Measurements from ENCODE around the gene NARF.
"Not testable (repeated sequence)": the region's sequence is repeated elsewhere in the genome, so short reads cannot be mapped to it uniquely, and the experiment has no call there.

DNA sequence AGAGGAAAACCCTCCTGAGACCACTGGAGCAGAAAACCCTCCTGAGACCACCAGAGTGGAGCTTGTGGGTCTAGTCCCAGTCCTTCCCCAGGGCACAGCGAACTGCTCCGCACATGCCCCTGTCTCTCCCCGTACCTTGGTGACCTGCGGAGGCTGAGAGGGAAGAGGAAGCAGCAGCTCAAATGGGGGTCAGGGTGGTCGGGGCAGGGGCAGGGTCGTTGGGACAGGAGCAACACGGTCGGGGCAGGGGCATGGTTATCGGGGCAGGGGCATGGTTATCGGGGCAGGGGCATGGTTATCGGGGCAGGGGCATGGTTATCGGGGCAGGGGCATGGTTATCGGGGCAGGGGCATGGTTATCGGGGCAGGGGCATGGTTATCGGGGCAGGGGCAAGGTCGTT is 46.5 kb upstream of the NARF start:
- TF ChIP-seq POLR2A (IDR thresholded peaks at IDR 0.05; ENCODE audit: control extremely low read depth in 1 of 2, low read depth in 2 of 2, low read length in 2 of 2); HDAC2 (IDR thresholded peaks at IDR 0.05; ENCODE audit: borderline replicate concordance in 1 of 2, low read depth in 2 of 2, low read length in 2 of 2); MAFK (IDR thresholded peaks at IDR 0.05; ENCODE audit: low read depth, low read length): not testable (repeated sequence)
- TF ChIP-seq, protein P1, sequence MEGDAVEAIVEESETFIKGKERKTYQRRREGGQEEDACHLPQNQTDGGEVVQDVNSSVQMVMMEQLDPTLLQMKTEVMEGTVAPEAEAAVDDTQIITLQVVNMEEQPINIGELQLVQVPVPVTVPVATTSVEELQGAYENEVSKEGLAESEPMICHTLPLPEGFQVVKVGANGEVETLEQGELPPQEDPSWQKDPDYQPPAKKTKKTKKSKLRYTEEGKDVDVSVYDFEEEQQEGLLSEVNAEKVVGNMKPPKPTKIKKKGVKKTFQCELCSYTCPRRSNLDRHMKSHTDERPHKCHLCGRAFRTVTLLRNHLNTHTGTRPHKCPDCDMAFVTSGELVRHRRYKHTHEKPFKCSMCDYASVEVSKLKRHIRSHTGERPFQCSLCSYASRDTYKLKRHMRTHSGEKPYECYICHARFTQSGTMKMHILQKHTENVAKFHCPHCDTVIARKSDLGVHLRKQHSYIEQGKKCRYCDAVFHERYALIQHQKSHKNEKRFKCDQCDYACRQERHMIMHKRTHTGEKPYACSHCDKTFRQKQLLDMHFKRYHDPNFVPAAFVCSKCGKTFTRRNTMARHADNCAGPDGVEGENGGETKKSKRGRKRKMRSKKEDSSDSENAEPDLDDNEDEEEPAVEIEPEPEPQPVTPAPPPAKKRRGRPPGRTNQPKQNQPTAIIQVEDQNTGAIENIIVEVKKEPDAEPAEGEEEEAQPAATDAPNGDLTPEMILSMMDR (IDR thresholded peaks at IDR 0.05; ENCODE audit: control extremely low read depth in 1 of 3, insufficient read depth in 1 of 3, low read depth in 1 of 3, low read length in 3 of 3) = not testable (repeated sequence)
